GM18498 (cell line): ENCODE measurements around the gene IQGAP2.

Experiments
- ATAC-seq: cut with Tn5 transposase; IDR thresholded peaks from one replicate; pipeline ENCODE4 v1.9.1; 2021; ENCODE audit warnings: mild to moderate bottlenecking, moderate library complexity; ENCODE audit not compliant: unreplicated experiment

Gene IQGAP2

DNA sequence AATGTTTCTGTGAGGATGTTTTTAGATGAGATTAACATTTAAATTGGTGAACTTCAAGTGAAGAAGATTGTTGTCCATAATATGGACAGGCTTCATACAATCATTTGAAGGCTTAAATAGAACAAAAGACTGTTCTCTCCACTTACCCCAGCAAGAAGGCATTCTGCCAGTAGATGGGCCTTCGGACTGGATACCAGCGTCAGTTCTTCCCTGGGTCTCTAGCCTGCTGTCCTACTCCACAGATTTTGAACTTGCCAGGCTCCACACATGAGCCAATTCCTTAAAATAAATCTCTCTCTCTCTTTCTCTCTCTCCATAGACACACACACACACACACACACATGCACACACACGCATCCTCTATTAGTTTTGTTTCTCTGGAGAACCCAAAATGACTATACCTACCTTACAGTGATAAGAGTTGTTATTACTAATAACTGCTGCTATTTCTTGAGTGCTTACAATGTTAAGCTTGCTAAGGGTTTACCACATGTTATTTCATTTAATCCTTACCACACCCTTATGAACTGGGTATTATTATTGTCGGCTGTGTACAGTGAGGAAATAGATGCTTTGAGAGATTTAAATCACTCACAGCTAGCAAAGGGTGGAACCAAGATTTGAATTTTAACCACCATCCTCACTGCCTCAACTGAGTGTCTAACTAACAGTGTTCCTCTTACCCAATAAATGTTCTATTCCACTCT lies 19.8 kb upstream of the IQGAP2 start:
- no peak for ATAC-seq

DNA sequence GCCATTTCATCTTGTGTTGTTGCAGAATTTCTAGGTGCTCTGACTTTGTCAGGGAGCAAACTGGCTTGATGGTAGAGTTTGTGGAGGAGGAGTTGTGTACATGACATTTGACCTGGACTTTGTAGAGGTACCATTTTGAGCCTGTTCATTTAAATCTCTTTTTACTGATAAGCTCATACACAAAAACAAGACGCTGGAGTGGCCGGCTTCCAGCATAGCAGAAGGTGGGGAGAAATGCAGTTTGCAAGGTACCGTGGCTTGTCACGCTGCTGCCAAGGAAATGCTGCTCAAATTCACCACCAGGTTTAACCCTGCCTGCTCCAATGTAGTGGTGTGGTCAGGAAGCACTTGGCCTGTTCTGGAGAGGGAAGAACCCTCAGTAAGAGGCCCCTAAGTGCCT lies 18.9 kb upstream of the IQGAP2 start:
- no peak for ATAC-seq

DNA sequence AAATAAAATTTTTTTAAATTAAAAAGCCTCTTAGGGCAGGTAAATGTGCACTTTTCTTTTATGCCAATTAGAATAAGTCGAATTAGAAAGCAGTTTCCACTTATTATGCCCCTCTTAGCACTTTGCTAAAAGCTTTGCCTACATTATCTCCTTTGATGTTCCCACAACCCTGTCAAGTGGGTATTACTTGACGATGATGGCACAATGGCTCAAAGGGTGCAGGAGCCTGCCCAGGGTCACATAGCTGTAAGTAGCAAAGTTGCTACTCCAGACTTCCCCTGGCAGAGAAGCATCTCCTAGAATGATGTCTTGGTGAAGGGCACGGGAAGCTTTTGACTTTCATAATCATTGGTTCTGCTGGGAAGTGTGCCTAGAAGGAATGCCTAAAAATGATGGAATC lies 18.4 kb upstream of the IQGAP2 start:
- ATAC-seq = no peak

DNA sequence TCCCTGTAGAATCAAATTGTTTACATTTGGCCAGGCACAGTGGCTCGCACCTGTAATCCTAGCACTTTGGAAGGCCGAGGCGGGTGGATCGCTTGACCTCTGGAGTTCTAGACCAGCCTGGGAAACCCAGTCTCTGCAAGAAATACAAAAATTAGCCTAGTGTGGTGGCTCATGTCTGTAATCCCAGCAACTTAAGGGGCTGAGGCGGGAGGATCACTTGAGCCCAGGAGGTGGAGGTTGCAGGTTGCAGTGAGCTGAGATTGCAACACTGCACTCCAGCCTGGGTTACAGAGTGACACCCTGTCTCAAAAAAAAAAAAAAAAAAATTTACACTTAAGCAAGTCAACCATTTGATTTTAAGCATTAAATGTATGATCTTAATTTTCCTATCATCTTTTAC lies 17.5 kb upstream of the IQGAP2 start:
- ATAC-seq = no peak

DNA sequence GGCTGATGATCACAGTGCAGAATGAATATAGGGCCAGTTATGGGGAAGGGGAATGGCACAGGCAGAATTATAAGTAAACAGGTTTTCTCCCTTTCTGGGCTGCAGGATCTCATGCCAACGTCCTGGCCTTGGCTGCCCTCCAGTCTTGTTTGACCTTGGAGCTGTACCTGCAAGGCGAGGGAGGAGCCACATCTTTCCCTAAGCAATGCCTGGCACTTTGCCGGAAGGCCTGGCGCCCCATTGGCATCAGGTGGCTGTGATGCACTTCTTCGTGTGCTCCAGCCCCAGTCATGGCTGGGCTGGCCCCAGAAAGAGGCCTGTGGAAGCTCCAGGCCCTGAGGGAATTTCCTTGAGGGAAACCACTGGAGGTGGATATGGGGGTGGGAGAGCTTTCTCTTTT lies 16.7 kb upstream of the IQGAP2 start:
- ATAC-seq = no peak

DNA sequence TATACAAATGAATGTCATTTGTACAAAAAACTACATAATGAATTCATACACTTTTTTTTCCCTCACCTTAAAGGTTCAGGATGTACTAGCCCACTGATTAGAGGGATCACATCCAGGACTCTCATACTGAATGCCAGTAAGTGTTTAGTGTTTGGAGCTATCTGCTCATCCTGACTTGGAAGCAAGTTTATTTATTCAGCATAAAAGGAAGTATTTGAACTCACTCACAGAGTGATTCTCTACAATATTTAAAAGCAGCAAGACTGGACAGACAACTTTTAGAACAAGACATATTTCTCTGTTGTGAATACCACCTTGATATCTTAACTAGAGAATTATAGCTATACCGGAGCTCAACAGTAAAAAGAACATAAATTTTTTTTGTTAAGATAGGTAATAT lies 14.8 kb upstream of the IQGAP2 start:
- no peak for ATAC-seq

DNA sequence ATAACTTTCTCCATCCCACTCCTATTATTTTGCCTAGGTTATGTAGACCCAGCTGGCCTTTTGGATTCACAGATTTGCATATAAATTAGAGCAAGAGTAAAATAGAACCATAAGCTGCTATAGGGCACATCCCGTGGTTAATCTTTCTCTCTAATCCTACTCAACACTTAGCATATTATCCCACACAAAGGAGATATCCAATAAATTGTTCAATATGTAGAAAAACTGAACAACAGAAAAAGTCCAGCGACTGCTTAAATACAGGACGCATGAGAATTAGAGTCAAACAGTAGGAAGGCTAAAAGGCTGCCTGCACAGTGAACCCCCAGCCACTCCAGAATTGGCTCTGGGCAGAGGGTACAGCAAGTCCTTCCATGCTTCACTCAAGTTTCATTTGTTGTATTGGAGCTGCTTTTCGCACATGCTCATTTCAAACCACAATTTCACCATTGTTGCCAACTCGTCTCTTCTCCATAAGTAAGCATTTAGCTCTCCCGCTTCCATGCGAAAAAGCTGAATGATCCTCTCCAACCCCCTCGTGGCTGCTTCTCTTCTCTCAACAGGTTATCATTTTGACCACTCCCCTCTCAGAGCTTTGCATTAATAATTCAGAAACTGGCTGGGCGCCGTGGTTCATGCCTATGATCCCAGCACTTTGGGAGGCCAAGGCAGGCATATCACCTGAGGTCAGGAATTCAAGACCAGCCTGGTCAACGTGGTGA lies 14.1 kb upstream of the IQGAP2 start:
- no peak for ATAC-seq

DNA sequence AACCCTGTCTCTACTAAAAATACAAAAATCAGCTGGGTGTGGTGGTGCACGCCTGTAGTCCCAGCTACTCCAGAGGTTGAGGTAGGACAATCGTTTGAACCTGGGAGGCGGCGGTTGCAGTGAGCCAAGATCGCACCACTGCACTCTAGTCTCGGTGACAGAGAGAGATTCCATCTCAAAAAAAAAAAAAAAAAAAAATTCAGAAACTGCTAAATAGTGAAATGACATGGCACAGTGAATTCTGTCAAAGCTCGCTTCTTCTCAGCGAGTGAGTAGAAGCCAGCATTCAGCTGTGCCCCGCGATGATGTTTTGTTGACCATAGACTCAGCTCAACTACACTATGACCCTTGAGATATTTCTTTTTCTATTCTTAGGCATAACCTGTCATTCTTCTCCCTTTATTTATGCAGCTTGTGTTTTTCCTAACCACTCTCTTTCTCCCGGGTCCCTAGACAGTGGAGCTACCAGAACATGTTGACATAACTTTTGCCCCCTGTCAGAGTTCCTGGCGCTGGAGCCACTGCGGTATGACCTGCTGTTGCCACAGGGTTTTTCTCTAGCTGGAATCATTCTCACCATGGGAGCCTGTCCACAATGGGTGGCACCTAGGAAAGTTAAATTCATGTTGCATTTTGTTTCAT lies 13.5 kb upstream of the IQGAP2 start:
- ATAC-seq = no peak

DNA sequence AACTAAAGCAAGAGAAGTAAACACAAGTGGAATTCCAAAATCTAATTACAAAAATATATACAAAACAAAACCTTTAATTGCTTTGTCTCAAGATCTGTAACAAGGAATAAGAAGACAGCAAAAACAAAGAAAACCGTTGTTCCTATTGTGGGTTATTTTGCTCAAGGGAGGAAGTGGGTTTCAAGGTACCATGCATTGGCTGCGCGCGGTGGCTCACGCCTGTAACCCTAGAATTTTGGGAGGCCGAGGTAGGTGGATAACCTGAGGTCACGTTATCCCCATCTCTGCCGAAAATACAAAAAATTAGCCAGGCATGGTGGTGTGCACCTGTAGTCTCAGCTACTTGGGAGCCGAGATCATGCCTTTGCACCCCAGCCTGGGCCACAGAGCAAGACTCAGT lies 12.1 kb upstream of the IQGAP2 start:
- no peak for ATAC-seq

DNA sequence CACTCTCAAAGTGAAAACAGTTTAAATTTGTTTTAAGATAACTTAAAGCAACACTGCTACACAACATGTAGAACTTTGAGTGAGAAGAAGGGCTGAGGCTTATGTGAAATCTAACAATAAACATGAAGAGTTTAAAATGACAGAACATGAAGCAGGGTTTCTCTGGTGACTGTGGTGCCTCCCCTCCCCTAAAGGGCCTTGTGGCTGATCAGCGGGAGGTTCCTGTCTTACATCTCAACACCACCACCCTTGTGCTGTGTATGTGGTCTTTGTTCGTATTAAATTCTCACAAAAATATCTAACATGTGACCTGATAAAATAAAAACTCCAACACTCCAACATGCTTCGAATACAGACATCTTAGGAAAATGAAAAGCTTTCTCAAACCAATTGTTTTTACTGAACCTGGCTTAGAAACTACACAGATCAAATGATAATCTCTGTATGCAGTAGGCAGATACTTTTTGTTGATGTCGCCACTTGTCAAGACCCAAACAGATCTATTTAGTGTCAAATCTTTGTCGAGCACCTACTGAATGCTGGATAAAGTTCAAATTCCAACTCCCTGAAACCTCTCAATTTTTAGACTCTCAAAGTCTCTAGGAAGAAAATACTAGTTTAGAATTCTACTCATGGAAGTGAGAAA lies 9.9 kb upstream of the IQGAP2 start:
- ATAC-seq = no peak

DNA sequence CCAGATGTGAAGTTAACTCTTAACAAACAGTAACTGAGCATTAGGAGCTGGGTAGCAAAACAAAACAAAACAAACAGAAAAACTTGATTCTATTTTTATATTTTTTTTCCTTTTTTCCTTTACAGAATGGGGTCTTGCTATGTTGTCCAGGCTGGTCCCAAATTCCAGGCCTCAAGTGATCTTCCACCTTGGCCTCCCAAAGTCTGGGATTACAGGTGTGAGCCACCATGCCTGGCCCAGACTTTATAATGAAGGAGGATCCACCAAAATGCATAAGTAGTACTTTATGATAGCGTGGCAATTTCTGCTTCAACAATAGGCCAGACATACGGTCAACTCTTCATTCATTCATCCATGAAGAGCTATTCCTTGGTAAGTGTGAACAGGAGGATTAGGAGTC lies 5.9 kb upstream of the IQGAP2 start:
- ATAC-seq = no peak

DNA sequence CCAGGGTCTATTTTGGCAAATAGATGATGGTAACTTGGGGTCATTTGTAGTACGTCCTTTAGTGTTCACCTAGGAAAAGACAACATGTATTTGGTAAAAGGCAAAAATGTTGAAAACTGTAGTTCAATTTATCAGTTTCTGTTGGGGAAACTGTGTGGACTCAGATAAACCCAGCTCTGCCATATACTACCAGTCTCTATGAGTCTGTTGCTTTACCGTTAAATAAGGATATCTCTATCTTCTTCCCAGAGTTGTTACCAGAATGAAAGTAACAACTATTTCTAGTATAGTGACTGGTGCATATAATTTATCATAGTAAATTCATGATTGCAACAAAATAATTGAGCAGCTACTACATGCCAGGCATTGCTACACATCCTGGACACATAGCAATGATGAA lies 3.8 kb upstream of the IQGAP2 start:
- no peak for ATAC-seq

DNA sequence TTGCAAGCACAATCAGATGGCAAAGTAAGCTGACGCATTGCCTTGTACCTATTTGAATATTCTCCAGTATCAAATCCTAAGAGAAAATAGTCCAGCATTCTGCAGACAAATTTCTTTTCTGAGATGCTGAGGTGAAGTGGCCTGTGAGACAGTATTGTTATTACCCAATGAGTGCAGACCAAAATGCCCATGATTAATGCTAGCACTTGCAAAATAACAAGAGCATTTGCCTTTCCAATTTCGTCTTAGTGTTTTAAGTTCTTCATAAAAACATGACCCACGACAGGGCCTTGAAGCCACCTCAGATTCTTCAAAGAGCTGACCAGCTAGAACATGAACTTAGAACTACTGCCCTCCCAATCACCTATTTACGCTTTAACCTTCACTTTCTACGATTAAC lies 2.6 kb upstream of the IQGAP2 start:
- no peak for ATAC-seq

DNA sequence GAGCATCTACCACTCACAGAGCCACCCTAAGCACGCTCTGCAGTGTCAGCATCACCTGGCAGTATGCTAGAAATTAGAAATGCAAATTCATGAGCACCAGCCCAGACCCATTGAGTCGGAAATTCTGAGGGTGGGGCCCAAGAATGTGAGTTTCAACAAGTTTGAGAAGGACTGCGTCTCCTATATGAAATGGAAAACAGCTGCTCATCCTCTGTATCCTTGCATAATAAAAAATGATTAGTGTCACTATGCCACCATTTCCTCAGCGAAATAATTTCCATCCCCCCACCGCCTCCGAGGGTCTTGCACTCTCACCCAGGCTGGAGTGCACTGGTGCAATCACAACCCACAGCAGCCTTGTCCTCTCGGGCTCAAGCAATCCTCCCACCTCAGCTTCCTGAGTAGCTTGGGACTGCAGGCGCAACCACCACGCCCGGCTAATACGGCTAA lies 1.3 kb upstream of the IQGAP2 start:
- ATAC-seq = peak; percentile 24

DNA sequence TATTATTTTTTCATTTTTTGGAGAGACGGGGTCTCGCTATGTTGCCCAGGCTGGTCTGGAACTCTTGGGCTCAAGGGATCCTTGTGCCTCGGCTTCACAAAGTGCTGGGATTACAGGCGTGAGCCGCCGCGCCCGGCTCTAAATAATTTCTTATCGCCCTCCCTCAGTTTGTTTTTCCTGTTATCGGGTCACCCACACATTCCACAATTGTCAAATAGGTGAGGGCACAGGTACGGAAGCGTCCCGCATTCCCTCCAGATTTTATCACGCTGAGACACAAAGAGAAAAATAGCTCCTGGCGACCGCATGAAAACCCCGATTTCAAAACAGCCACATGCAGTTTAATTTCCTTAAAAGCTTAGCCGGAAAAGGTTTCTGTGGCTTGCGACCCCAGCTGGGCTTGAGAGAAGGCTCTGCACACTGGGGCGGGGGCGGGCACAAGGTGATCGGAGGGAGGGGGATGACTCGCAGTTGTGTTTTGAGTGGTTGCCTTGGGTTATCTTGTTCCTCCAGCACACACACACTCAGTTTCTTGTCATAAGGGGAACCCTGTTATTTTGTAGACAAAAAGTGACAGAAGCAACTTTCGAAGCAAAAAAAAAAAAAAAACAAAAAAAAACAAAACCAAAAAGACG lies 717 bp upstream of the IQGAP2 start:
- ATAC-seq = peak; percentile 39

DNA sequence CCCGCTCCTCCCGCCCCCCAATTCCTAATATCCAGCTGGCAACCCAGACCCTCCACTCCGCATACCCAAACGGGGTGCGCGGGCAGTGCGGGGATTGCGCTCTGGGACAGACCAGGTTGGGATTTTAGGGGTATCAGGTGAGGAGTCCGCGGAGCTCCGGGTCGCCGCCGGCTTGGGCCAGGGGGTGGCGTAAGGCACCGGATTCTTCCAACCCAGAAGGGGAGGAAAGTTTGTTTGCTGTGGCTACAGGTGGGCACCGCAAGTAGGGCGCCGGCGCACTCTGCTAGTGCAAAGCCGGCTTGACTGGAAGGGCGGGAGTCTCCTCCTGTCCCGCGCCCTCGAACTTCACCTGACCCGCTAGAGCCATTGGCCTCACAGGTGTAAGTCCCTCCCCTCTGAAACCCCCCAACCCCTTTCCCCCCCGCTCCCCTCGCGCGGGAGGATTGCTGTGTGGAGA lies 709 bp downstream of the IQGAP2 start:
- peak; percentile 30 for ATAC-seq

DNA sequence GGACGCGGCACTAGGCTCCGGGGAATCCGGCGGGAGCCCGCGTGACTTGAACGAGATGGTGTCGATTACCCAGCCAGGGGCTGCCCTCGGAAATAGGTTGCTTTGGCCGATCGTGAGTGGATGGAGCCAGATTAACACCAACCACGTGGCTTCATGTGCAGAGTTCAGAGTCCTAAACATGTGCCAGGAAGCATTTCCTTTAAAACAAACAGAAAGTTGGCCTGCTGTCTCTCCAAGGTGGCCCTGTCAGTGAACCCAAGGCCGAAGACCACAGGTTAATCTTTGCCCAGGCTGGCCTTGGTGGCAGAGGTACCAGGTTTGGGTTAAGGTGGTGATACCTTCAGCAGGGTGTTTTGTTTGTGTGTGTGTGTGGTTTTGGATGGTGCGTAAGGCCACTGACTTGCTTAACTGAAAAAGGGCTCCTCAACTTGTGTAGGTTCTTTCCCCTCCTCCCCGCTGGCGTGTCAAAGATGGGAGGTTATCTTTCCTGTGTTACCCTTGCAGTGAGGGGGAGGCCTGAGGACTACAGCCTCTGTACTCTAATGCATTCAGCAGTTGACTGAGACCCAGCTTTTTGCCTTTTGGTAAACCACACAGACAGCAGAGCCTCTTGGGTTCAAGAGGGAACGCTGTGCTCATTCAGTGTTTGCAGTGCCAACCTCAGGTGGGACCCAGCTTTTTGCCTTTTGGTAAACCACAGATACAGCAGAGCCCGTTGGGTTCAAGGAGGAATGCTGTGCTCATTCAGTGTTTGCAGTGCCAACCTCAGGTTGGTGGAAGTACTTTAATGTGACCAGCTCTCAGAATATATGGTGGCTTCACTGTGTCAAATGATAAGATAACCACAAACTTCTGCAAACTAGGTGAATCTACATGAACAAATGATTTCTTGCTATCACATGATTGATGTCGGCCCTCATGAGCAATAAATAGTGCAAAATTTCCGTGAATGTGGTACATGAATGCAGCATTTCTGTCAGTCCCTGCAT lies 1.4 kb downstream of the IQGAP2 start:
- peak; percentile 26 for ATAC-seq

DNA sequence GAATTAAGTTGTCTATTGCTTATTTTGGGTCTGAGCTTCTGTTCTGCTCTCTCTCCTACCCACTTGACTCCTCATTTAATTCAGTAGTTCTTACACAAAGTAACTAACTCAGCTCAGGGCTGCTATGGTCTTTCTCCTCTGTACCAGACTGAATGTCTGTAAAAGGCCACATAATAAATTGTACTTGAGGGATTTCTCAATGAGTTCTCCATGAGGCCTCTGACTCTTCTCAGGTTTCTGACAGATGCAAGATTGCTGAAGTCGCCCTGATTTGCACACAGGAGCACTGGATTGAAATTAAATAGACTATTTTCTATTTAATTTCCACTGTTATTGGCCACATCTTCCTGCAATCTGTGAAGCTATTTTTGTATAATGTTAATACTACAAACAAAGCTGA lies 2.9 kb downstream of the IQGAP2 start:
- ATAC-seq = no peak

DNA sequence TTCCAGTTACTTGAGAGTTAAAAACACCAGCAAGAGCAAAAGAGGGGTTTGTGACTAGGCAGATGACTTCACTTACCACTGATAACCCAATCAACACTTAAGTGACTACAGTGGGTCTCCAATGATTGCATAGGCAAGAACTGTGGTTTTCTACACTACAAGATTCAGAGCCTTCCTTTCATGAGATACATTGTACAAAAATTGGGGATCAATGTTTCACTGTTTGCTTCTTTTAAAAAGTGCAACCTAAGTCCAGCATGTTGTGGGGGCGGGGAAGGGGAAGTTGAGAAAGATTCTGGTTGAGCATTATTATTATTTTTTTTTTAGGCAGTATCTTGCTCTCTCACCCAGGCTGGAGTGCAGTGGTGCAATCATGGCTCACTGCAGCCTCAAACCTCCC lies 3.6 kb downstream of the IQGAP2 start:
- ATAC-seq = no peak

DNA sequence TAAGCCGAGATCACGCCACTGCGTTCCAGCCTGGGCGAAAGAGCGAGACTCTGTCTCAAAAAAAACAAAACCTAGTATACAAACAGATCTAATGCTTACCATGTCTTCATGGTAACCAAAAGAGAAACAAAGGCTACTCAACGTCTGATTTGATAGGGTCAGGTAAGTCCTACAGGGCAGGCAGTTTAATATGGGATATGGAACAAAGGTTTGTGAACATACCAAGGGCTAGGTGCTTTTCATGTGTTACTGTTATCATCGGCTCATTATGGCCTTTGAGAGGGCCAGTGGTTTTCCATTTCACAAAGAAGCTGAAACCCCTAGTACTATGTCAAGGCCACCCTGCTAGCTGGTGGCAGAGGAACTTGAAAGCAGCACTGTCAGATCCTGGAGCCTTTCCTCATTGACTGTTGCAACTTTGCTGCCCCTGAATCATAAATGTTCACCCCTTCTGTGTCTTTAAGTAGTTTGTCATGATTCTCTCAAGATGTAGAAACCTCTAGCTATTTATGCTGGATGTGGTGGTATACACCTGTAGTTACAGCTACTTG lies 5.1 kb downstream of the IQGAP2 start:
- no peak for ATAC-seq
